Activated CD8-positive, alpha-beta memory T cell treated with anti-CD3 and anti-CD28 coated beads, Interleukin-2, amount 50 U/mL, for 24 hours (primary cell): ENCODE measurements around the gene SLC3A2.
A peak's percentile ranks its signal among the peaks of the same experiment; 100 is the strongest.
"Not testable (repeated sequence)": the region's sequence is repeated elsewhere in the genome, so short reads cannot be mapped to it uniquely, and the experiment has no call there.

ENCODE experiments used
- DNase-seq: peaks from one replicate; pipeline ENCODE4 v3.0.0-alpha.2; 2020; ENCODE audit errors: extremely low read depth

SLC3A2 gene

GRCh38 chr11:62852523-62853188 is 28.0 kb upstream of the SLC3A2 start:
- DNase-seq = no peak

GRCh38 chr11:62853279-62853965 is 27.3 kb upstream of the SLC3A2 start:
- no peak for DNase-seq

- DNase-seq = no peak
Measured at GRCh38 chr11:62854013-62854824, 26.5 kb upstream of the SLC3A2 start.

GRCh38 chr11:62854825-62855570 is 25.7 kb upstream of the SLC3A2 start:
- no peak for DNase-seq

GRCh38 chr11:62855571-62856332 is 24.9 kb upstream of the SLC3A2 start:
- peak; percentile 95 for DNase-seq

GRCh38 chr11:62856333-62856895 is 24.3 kb upstream of the SLC3A2 start:
- no peak for DNase-seq

- no peak for DNase-seq
Measured at GRCh38 chr11:62857541-62857982, 23.1 kb upstream of the SLC3A2 start.

GRCh38 chr11:62858201-62858600 is 22.5 kb upstream of the SLC3A2 start:
- no peak for DNase-seq

GRCh38 chr11:62859281-62859703 is 21.4 kb upstream of the SLC3A2 start:
- not testable (repeated sequence) for DNase-seq

GRCh38 chr11:62860835-62861563 is 19.7 kb upstream of the SLC3A2 start:
- no peak for DNase-seq

GRCh38 chr11:62861564-62862192 is 19.0 kb upstream of the SLC3A2 start:
- not testable (repeated sequence) for DNase-seq

GRCh38 chr11:62863687-62864335 is 16.9 kb upstream of the SLC3A2 start:
- DNase-seq = no peak

- DNase-seq = no peak
Measured at GRCh38 chr11:62865635-62866034, 15.1 kb upstream of the SLC3A2 start.

- no peak for DNase-seq
Measured at GRCh38 chr11:62874851-62875250, 5.8 kb upstream of the SLC3A2 start.

- no peak for DNase-seq
Measured at GRCh38 chr11:62875698-62876478, 4.8 kb upstream of the SLC3A2 start.

- no peak for DNase-seq
Measured at GRCh38 chr11:62876712-62877111, 4.0 kb upstream of the SLC3A2 start.

GRCh38 chr11:62879235-62879978 is 1.3 kb upstream of the SLC3A2 start:
- no peak for DNase-seq
